Left lung (tissue), 10 donors: ENCODE results near the gene DNAJB6. TPM values are rescaled to one million over a fixed set of nuclear protein-coding genes. Genes with fewer than 3 reads are reported as not detected.

Source experiments
- ATAC-seq: fragments of 200-7000 bp; cut with Tn5 transposase; one replicate; pipeline ENCODE4 v1.9.1; 2020; ENCODE audit warnings: moderate library complexity
- DNase-seq, 4 donors: peaks; one replicate each; pipeline ENCODE4 v3.0.0-alpha.2; 2013 to 2020
- H3K27ac ChIP-seq, 2 donors: fragments of 200-600 bp; sonication (generic) in 1 of 2; one replicate each; pipeline versions ENCODE4 v1.5.0 to v1.8.0; 2020 to 2021
- H3K27me3 ChIP-seq, 2 donors: fragments of 200-600 bp; sonication (generic) in 1 of 2; one replicate each; pipeline versions ENCODE4 v1.5.0 to v1.8.0; 2020 to 2021
- H3K36me3 ChIP-seq, 2 donors: fragments of 200-600 bp; sonication (generic) in 1 of 2; one replicate each; pipeline versions ENCODE4 v1.5.0 to v1.8.0; 2020 to 2021
- H3K4me1 ChIP-seq, 2 donors: fragments of 200-600 bp; one replicate each; pipeline ENCODE4 v1.8.0; 2021
- H3K4me3 ChIP-seq, 2 donors: fragments of 200-600 bp; sonication (generic) in 1 of 2; one replicate each; pipeline versions ENCODE4 v1.5.0 to v1.8.0; 2020 to 2021; ENCODE audit warnings: mild to moderate bottlenecking in 1 of 2
- H3K9me3 ChIP-seq, 2 donors: fragments of 200-600 bp; sonication (generic) in 1 of 2; one replicate each; pipeline versions ENCODE4 v1.5.0 to v1.8.0; 2020 to 2021
- intact Hi-C, 2 donors: fragments of 100-400 bp; cut with DNase I; formaldehyde crosslinking; loops; one replicate each; pipeline versions ENCODE4 v1.11.2 to v1.14.2; 2022
- polyA plus RNA-seq, 6 donors: library from polyadenylated mRNA; unstranded; fragments of 120-200 nt; gene quantifications; one replicate each; pipeline ENCODE4 v1.2.1, GENCODE V29; 2013; ENCODE audit not compliant: insufficient read length in 6 of 6
- total RNA-seq, 2 donors: library from RNA; stranded (reverse); fragmentation: NEBNext Ultra II Directional; extraction: Animal tissue kit (Norgen Biotek cat#: 25700); gene quantifications; one replicate each; pipeline ENCODE4 v1.2.1, GENCODE V29; 2021
- TF ChIP-seq, protein P1 (sequence below), 2 donors: fragments of 200-600 bp; sonication (generic) in 1 of 2; IDR thresholded peaks; one replicate each; pipeline versions ENCODE4 v1.5.0 to v1.8.0; 2021; ENCODE audit warnings: antibody characterized with exemption in 2 of 2
- donor health status: DM: no; HTN: yes; CAD: no.
- donor health status: DM: no; HTN: no; CAD: no.

The DNAJB6 gene
- total and polyA plus RNA-seq, 8 donors: 76.6 to 150 (median 131) TPM

DNA sequence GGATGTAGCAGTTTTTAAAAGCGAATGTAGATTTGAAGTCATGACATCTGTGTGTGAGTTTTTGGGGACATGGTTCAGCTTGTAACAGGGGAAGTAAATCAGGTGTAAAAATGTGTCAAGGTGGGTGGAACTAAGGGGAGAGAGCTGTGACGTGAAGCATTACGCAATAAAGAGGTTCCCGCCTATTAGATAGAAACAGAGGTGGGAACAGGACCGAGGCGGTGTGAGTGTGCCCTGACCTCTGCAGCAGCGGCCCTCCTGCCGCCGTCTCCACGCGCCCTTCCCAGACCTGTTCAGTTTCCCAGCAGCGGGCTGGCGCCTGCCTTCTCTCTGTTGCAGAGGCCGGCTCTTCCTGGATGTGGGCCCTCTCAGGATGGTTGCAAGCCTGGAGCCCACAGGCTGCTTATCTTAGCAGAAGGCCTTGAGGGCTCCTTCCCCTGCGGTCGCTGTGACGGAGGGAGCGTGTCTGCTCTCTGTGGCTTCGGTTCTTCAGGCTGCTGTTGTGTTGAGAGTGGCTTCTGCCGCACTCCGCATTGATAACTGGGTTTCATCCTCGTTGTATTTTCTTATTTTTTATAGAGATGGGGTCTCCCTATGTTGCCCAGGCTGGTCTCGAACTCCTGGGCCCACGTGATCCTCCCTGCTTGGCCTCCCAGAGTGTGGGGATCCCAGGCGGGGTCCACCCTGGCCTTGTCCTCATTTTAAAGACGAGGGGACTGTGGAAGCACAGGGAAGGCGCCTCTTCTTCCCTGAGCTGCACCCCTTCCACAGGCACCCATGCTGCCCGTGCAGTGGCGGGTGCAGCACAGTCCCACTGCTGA is 65.0 kb downstream of the DNAJB6 start:
- peak in 2 of 4 donors; percentile 22 to 74 for DNase-seq
- no peak for ATAC-seq
- H3K9me3 ChIP-seq: no peaks in the 10 kb centered on the region
- intact Hi-C loops: no loop called here
- no peak overlapping the region for H3K27ac ChIP-seq
- TF ChIP-seq, protein P1, sequence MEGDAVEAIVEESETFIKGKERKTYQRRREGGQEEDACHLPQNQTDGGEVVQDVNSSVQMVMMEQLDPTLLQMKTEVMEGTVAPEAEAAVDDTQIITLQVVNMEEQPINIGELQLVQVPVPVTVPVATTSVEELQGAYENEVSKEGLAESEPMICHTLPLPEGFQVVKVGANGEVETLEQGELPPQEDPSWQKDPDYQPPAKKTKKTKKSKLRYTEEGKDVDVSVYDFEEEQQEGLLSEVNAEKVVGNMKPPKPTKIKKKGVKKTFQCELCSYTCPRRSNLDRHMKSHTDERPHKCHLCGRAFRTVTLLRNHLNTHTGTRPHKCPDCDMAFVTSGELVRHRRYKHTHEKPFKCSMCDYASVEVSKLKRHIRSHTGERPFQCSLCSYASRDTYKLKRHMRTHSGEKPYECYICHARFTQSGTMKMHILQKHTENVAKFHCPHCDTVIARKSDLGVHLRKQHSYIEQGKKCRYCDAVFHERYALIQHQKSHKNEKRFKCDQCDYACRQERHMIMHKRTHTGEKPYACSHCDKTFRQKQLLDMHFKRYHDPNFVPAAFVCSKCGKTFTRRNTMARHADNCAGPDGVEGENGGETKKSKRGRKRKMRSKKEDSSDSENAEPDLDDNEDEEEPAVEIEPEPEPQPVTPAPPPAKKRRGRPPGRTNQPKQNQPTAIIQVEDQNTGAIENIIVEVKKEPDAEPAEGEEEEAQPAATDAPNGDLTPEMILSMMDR (IDR thresholded peaks at IDR 0.05): no peak
- no peak overlapping the region for H3K4me3 ChIP-seq
- H3K27me3 ChIP-seq: no peaks in the 10 kb centered on the region
- peaks cover 9 to 25% of the 10 kb centered on the region in 2 donors for H3K4me1 ChIP-seq
- peaks cover 0 to 63% of the 10 kb centered on the region in 2 donors for H3K36me3 ChIP-seq

DNA sequence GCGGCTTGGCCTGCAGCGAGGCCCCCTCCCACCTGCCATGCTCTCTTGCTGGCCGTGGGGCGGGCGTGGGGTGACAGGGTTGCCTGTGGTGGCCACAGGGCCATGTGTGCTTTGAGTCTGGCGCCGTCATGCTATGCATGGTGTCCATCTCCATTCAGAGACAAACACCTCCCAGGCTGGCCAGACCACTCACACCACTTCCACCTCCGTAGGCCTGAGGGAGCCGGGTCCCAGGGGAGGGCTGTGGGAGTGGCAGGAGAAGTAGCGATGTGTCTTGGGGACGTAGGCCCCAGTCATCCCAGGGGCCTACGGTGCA is 65.5 kb downstream of the DNAJB6 start:
- DNase-seq: peak in 1 of 4 donors; percentile 62
- Histone ChIP-seq H3K27ac (no peak overlapping the region), H3K4me3 (no peak overlapping the region), H3K9me3 (no peaks in the 10 kb centered on the region), H3K27me3 (no peaks in the 10 kb centered on the region), H3K36me3 (peaks cover 0 to 63% of the 10 kb centered on the region in 2 donors), H3K4me1 (peaks cover 9 to 25% of the 10 kb centered on the region in 2 donors)
- TF ChIP-seq, protein P1 (IDR thresholded peaks at IDR 0.05): no peak
- intact Hi-C loops: no loop called here
- no peak for ATAC-seq

DNA sequence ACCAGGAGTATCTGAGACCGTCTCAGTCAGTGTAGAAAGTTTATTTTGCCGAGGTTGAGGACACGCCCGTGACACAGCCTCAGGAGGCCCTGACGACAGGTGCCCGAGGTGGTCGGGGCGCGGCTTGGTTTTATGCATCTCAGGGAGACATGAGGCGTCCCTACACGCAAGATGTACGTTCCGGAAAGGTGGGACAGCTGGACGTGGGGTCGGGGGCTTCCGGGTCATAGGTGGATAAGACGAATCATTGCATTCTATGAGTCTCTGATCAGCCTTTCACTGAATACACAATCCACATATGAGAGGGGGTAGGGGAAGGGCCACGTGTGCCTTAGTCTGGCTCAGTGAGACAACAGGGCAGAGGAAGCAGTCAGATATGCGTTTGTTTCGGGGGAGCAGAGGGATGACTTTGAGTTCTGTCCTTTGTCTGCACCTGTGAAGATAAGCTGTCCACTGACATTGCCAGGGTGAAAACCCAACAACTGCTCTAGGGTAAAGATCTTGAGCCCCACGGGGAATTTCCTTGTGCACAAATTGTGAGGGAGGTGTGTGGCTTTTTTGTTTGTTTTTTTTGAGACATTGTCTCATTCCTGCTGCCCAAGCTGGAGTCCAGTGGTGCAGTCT is 66.2 kb downstream of the DNAJB6 start:
- Histone ChIP-seq H3K36me3 (peaks cover 0 to 69% of the 10 kb centered on the region in 2 donors), H3K27ac (no peak overlapping the region), H3K9me3 (no peaks in the 10 kb centered on the region), H3K27me3 (no peaks in the 10 kb centered on the region), H3K4me3 (no peak overlapping the region), H3K4me1 (peaks cover 3 to 18% of the 10 kb centered on the region in 2 donors)
- TF ChIP-seq, protein P1 (IDR thresholded peaks at IDR 0.05): no peak
- DNase-seq (peak in 1 of 4 donors; percentile 44), ATAC-seq (no peak)
- intact Hi-C loops: no loop called here

DNA sequence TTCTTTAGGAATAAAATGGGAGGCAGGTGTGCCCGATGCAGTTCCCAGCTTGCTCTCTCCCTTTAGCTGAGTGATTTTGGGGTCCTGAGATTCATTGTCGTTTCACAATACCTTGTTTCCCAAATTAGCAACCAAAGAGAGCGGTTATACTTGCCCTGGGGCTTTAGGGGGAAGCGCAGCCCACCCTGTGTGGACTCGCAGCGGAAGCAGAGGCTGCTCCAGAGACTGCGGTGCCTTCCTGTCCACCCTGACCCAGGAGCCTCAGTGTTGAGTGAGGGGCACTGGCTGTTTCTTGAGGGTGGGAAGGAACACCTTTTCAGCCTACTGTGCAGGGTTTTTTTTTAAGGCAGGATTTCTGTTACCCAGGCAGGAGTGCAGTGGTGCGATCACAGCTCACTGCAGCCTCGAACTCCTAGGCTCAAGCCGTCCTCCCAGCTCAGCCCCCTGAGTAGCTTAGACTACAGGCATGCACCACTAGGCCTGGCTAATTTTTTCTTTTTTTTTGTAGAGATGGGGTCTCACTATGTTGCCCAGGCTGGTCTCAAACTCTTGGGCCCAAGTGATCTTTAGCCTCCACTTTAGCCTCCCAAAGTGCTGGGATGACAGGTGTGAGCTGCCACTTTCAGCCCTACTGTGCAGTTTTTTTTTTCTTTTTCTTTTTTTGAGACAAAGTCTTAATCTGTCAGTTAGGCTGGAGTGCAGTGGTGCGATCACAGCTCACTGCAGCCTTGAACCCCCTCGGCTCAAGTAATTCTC is 67.0 kb downstream of the DNAJB6 start:
- ATAC-seq (no peak), DNase-seq (peak in 2 of 4 donors; percentile 0 to 24)
- Histone ChIP-seq H3K9me3 (no peaks in the 10 kb centered on the region), H3K27me3 (no peaks in the 10 kb centered on the region), H3K27ac (no peak overlapping the region), H3K4me3 (no peak overlapping the region), H3K4me1 (peaks cover 0 to 10% of the 10 kb centered on the region in 2 donors), H3K36me3 (peaks cover 0 to 77% of the 10 kb centered on the region in 2 donors)
- intact Hi-C loops: no loop called here
- TF ChIP-seq, protein P1 (IDR thresholded peaks at IDR 0.05): no peak
